K562 (cell line): ENCODE measurements around the gene CCSER2. TPM values are rescaled to one million over a fixed set of nuclear protein-coding genes. Genes with fewer than 3 reads are reported as not detected.

Source experiments
- ATAC-seq: fragments of 200-7000 bp; cut with Tn5 transposase; 3 replicates; pipeline ENCODE4 v1.9.1; 2020; ENCODE audit warnings: moderate library complexity
- BruUV-seq: library from RNA; stranded (reverse); fragments of 400-500 nt; replicated peaks from 2 replicates; lab custom pipeline; 2021; lab: Mats Ljungman, UMichigan
- CTCF ChIA-PET: fragments of 300-600 bp; formaldehyde crosslinking; extraction: SDS; loops from one replicate; lab custom pipeline; 2021; ENCODE audit warnings: low intra/inter-chr PET ratio; lab: Yijun Ruan, JAX
- POLR2A ChIA-PET: fragments of 300-600, 350-650 bp; sonication (Branson Sonifier 250); formaldehyde crosslinking; extraction: SDS; loops from one replicate; lab custom pipeline; 2021; ENCODE audit warnings: antibody characterized with exemption, inconsistent platforms; lab: Yijun Ruan, JAX
- DNase-seq, 4 experiments: peaks; one replicate each; pipeline versions ENCODE4 v3.0.0 to v3.0.0-alpha.2; 2011 to 2018; ENCODE audit warnings: low spot score in 3 of 4, mixed read lengths in 3 of 4; ENCODE audit errors: extremely low read depth in 1 of 4
- FAIRE-seq: peaks from 2 replicates; lab custom pipeline; 2011; peaks lifted over from hg19 to GRCh38; lab: Jason Lieb, UNC
- H2AFZ ChIP-seq: 2 replicates; pipeline ENCODE4 v1.6.0; 2011; ENCODE audit warnings: low read depth, low read length, control low read depth, inconsistent platforms
- H3K27ac ChIP-seq: fragments of 200-600 bp; 3 replicates; pipeline ENCODE4 v1.8.0; 2011; ENCODE audit warnings: low read depth, mild to moderate bottlenecking, control low read depth, inconsistent platforms, low read length, moderate library complexity, mixed read lengths; ENCODE audit errors: extremely low read depth
- H3K27me3 ChIP-seq, 2 experiments: fragments of 300-600 bp in 1 of 2; 2 replicates in 1 of 2; 3 replicates in 1 of 2; pipeline versions ENCODE4 v1.6.0 to v1.8.0; 2011; ENCODE audit warnings: inconsistent platforms in 2 of 2, low read length in 2 of 2, mild to moderate bottlenecking in 1 of 2, mixed read lengths in 1 of 2, moderate library complexity in 1 of 2; ENCODE audit not compliant: control insufficient read depth in 2 of 2, insufficient read depth in 2 of 2
- H3K36me3 ChIP-seq: fragments of 300-600 bp; 3 replicates; pipeline ENCODE4 v1.8.0; 2011; ENCODE audit warnings: mild to moderate bottlenecking, low read length, inconsistent platforms; ENCODE audit not compliant: control insufficient read depth, insufficient read depth
- H3K4me1 ChIP-seq, 2 experiments: fragments of 200-600 bp in 1 of 2; replicated peaks in 1 of 2; 2 replicates in 1 of 2; 3 replicates in 1 of 2; pipeline versions ENCODE4 v1.5.1 to v1.8.0; 2011; ENCODE audit warnings: inconsistent platforms in 2 of 2, low read length in 2 of 2, mild to moderate bottlenecking in 1 of 2, mixed read lengths in 1 of 2, moderate library complexity in 1 of 2; ENCODE audit not compliant: control insufficient read depth in 2 of 2, insufficient read depth in 2 of 2
- H3K4me2 ChIP-seq: 2 replicates; pipeline ENCODE4 v1.6.1; 2011; ENCODE audit warnings: low read length, control low read depth, inconsistent platforms, mixed read lengths; ENCODE audit not compliant: insufficient read depth
- H3K4me3 ChIP-seq: fragments of 200-600 bp; sonication (generic), shearing (Covaris generic); 2 replicates; pipeline ENCODE4 v1.5.1; 2016; ENCODE audit warnings: control low read depth, inconsistent platforms
- H3K79me2 ChIP-seq: fragments of 200-600 bp; 3 replicates; pipeline ENCODE4 v1.8.0; 2011; ENCODE audit warnings: low read length, inconsistent platforms; ENCODE audit not compliant: control insufficient read depth, insufficient read depth
- H3K9ac ChIP-seq, 2 experiments: 2 replicates each; pipeline versions ENCODE4 v1.6.0 to v1.6.1; 2011; ENCODE audit warnings: low read depth in 2 of 2, low read length in 2 of 2, control low read depth in 1 of 2, inconsistent platforms in 1 of 2, mild to moderate bottlenecking in 1 of 2, mixed read lengths in 1 of 2; ENCODE audit not compliant: insufficient read depth in 1 of 2
- H3K9me1 ChIP-seq: one replicate; pipeline ENCODE4 v1.6.0; 2011; ENCODE audit warnings: inconsistent platforms, mild to moderate bottlenecking, low read length, moderate library complexity; ENCODE audit not compliant: control insufficient read depth, insufficient read depth
- H3K9me3 ChIP-seq: replicated peaks from 2 replicates; pipeline ENCODE4 v1.5.1; 2011; ENCODE audit warnings: low read depth, low read length, inconsistent platforms; ENCODE audit not compliant: control insufficient read depth, insufficient read depth
- H4K20me1 ChIP-seq: replicated peaks from 2 replicates; pipeline ENCODE4 v1.6.1; 2011; ENCODE audit warnings: low read length, inconsistent platforms, mixed read lengths; ENCODE audit not compliant: control insufficient read depth, insufficient read depth
- CBX1 ChIP-seq: sonication (generic); IDR thresholded peaks from 2 replicates; pipeline ENCODE4 v1.6.1; 2016; ENCODE audit warnings: antibody characterized with exemption, low read depth, mild to moderate bottlenecking
- MAFF ChIP-seq: IDR thresholded peaks from 2 replicates; pipeline ENCODE4 v1.6.1; 2012; ENCODE audit warnings: low read length, improper control_type of control experiment
- NCOR1 ChIP-seq: fragments of 450-650 bp; IDR thresholded peaks from 2 replicates; pipeline ENCODE4 v1.6.1; 2016; ENCODE audit warnings: mild to moderate bottlenecking, moderate library complexity
- NR2C2 ChIP-seq, 2 experiments: fragments of 200-800 bp in 1 of 2; sonication (Bioruptor generic) in 1 of 2; sonication (generic) in 1 of 2; formaldehyde crosslinking in 1 of 2; IDR thresholded peaks; 2 replicates each; pipeline versions ENCODE4 v1.6.1 to v1.8.0; 2016 to 2022; ENCODE audit warnings: mild to moderate bottlenecking in 1 of 2, missing compliant biosample characterization in 1 of 2, missing genetic modification characterization in 1 of 2, missing genetic modification reagents in 1 of 2
- RFX5 ChIP-seq: IDR thresholded peaks from 2 replicates; pipeline ENCODE4 v1.6.1; 2011; ENCODE audit warnings: low read depth, mild to moderate bottlenecking, improper control_type of control experiment, low read length
- TAL1 ChIP-seq: fragments of 450-650 bp; IDR thresholded peaks from 2 replicates; pipeline ENCODE4 v1.6.1; 2016; ENCODE audit warnings: mild to moderate bottlenecking
- ZNF121 ChIP-seq: sonication (generic); formaldehyde crosslinking; conservative IDR thresholded peaks from 2 replicates; pipeline ENCODE4 v1.8.0; 2022; ENCODE audit warnings: missing genetic modification reagents
- WGBS: fragments of 100-300 bp; shearing (Covaris generic); methylation state at CpG from one replicate; pipeline ENCODE4 v1.1.6; 2016; ENCODE audit warnings: low coverage, mixed read lengths; ENCODE audit not compliant: insufficient coverage; ENCODE audit errors: missing lambda C conversion rate; 5-methylcytosine and 5-hydroxymethylcytosine counted together
- in situ Hi-C: fragments of 300-500 bp; cut with MboI; formaldehyde crosslinking; loops from 4 replicates; pipeline ENCODE4 v1.15.0; 2018; ENCODE audit warnings: inconsistent platforms, mixed read lengths
- intact Hi-C: fragments of 100-400 bp; cut with micrococcal nuclease; formaldehyde crosslinking; loops from 2 replicates; pipeline ENCODE4 v1.14.2; 2022
- polyA plus RNA-seq, 8 experiments: library from polyadenylated mRNA; depleted of rRNA in 4 of 8; stranded (reverse) in 5 of 8; unstranded in 3 of 8; fragments of >200 nt; fragmentation: Nextera tagmentation in 2 of 8; fragmentation: Illumina TruSeq in 1 of 8; extraction: Ambion mirVana in 2 of 8; extraction: Trizol in 1 of 8; gene quantifications; 2 replicates each; pipeline versions ENCODE4 v1.2.1 to v1.2.3, GENCODE V29; 2011 to 2014; ENCODE audit warnings: inconsistent platforms in 1 of 8, missing spikeins in 1 of 8
- total RNA-seq, 7 experiments: library from RNA; depleted of rRNA in 6 of 7; stranded (reverse); fragments of >200 nt in 6 of 7; fragmentation: Illumina TruSeq in 2 of 7; extraction: Trizol in 2 of 7; gene quantifications; 2 replicates each; pipeline versions ENCODE4 v1.2.1 to v1.2.3, GENCODE V29; 2011 to 2021; ENCODE audit warnings: low replicate concordance in 1 of 7
- TF ChIP-seq, protein P1 (sequence below), 2 experiments: fragments of 450-650 bp; IDR thresholded peaks; 2 replicates each; pipeline ENCODE4 v1.6.1; 2016
- TF ChIP-seq, protein P2 (sequence below): IDR thresholded peaks from 2 replicates; pipeline ENCODE4 v1.6.1; 2011; ENCODE audit not compliant: insufficient read length; ENCODE audit errors: extremely low read depth
- TF ChIP-seq, protein P3 (sequence below): fragments of 250-450 bp; sonication (Bioruptor Pico); IDR thresholded peaks from 2 replicates; pipeline ENCODE4 v1.4.0; 2020; ENCODE audit warnings: mild to moderate bottlenecking, moderate library complexity

The CCSER2 gene
- total and polyA plus RNA-seq, 9 of the 15 experiments (the other 6 are each of a cell fraction or from before 2014, with no cell fraction given), result 2.7 to 15.1 (median 9.7) TPM

DNA sequence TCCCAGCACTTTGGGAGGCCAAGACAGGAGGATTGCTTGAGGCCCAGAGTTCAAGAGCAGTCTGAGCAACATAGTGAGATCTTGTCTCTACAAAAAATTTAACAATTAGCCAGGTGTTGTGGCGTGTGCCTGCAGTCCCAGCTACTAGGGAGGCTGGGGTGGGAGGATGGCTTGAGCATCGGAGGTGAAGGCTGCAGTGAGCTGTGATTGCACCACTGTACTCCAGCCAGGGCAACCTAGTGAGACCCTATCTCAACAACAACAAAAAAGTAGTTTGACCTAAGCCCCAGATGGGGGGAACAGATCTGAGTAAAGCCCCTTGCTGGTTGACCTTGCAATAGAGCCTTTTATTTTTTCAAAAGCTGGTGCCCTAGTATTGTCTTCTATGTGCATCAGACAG, 15.6 kb upstream of the CCSER2 start:
- H3K4me2 ChIP-seq, result no peak overlapping the region
- DNase-seq, result no peak
- intact Hi-C loops, result no loop called here
- no peaks in the 10 kb centered on the region for H3K27me3 ChIP-seq
- no peak overlapping the region for H3K9ac ChIP-seq
- no peak for FAIRE-seq
- H3K27ac ChIP-seq, result no peak overlapping the region
- no peaks in the 10 kb centered on the region for H3K9me3 ChIP-seq
- no peaks in the 10 kb centered on the region for H3K79me2 ChIP-seq
- POLR2A ChIA-PET, result interaction anchor here (1.0 to 3.5 kb wide), 3 partner anchors 11 to 19 kb away, joined by 5 to 12 read pairs (median 5); partner anchors contain the start of gene CCSER2
- CTCF ChIA-PET, result no interaction called here
- no peak for ATAC-seq
- no TSS peak for BruUV-seq
- no peaks in the 10 kb centered on the region for H3K36me3 ChIP-seq
- no peak overlapping the region for H2AFZ ChIP-seq
- no peaks in the 10 kb centered on the region for H4K20me1 ChIP-seq
- TF ChIP-seq, protein P1, sequence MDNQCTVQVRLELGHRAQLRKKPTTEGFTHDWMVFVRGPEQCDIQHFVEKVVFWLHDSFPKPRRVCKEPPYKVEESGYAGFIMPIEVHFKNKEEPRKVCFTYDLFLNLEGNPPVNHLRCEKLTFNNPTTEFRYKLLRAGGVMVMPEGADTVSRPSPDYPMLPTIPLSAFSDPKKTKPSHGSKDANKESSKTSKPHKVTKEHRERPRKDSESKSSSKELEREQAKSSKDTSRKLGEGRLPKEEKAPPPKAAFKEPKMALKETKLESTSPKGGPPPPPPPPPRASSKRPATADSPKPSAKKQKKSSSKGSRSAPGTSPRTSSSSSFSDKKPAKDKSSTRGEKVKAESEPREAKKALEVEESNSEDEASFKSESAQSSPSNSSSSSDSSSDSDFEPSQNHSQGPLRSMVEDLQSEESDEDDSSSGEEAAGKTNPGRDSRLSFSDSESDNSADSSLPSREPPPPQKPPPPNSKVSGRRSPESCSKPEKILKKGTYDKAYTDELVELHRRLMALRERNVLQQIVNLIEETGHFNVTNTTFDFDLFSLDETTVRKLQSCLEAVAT (IDR thresholded peaks at IDR 0.05), result no peak
- TF ChIP-seq ZNF121 (CRISPR knock-in tag), result peak; percentile 86
- TF ChIP-seq, all 486 proteins: peak for 1
- in situ Hi-C loops, result no loop called here
- Histone ChIP-seq H3K4me3 (no peak overlapping the region), H3K9me1 (no peaks in the 10 kb centered on the region), H3K4me1 (peaks cover 0 to 10% of the 10 kb centered on the region in 2 experiments; a peak in 2 of 5 replicates)
- WGBS, result 26% methylated on average over 2 of the region's 2 CpGs

DNA sequence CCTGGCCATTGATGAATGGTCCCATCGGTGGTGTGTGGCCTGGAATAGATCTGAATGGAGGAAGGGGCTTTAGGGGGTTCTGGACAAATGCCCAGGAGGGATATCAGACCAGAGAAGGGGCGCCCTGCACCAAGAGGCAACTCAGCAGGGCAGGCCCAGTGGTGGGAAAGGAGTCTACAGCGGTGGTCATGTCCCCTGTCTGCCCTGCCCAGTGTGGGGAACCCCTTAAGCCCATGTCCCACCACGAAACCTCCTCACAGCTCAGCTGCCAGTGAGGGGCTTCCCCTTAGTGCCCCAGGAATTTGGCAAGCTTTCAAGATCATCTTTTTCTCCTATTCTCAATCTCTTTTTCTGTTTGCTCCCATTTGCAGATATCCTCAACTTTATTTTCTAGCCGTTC, 14.1 kb upstream of the CCSER2 start:
- H3K9me3 ChIP-seq, result no peaks in the 10 kb centered on the region
- no peak overlapping the region for H3K27ac ChIP-seq
- H3K79me2 ChIP-seq, result no peaks in the 10 kb centered on the region
- BruUV-seq, result no TSS peak
- no peak overlapping the region for H3K4me3 ChIP-seq
- H3K27me3 ChIP-seq, result no peaks in the 10 kb centered on the region
- in situ Hi-C loops (no loop called here), intact Hi-C loops (no loop called here)
- no peak overlapping the region for H3K9ac ChIP-seq
- DNase-seq, result no peak
- WGBS, result 24% methylated on average over 5 of the region's 5 CpGs
- H3K4me1 ChIP-seq, result peaks cover 0 to 10% of the 10 kb centered on the region in 2 experiments; a peak in 2 of 5 replicates
- no peak for FAIRE-seq
- ATAC-seq, result peak; percentile 38; the same call in 1 of the 3 replicates
- no peaks in the 10 kb centered on the region for H3K36me3 ChIP-seq
- no peaks in the 10 kb centered on the region for H4K20me1 ChIP-seq
- no peaks in the 10 kb centered on the region for H3K9me1 ChIP-seq
- H2AFZ ChIP-seq, result no peak overlapping the region
- POLR2A ChIA-PET, result interaction anchor here (2.0 kb wide), 1 partner anchor 12 kb away, joined by 5 read pairs; no protein-coding TSS in a partner anchor
- CTCF ChIA-PET, result no interaction called here
- H3K4me2 ChIP-seq, result no peak overlapping the region
- TF ChIP-seq, protein P2, sequence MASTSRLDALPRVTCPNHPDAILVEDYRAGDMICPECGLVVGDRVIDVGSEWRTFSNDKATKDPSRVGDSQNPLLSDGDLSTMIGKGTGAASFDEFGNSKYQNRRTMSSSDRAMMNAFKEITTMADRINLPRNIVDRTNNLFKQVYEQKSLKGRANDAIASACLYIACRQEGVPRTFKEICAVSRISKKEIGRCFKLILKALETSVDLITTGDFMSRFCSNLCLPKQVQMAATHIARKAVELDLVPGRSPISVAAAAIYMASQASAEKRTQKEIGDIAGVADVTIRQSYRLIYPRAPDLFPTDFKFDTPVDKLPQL, result no peak
- no peak for TF ChIP-seq NR2C2 (CRISPR knock-in tag; IDR thresholded peaks at IDR 0.05)
- no peak for TF ChIP-seq NR2C2 (tag; IDR thresholded peaks at IDR 0.05)
- no peak for TF ChIP-seq MAFF
- TF ChIP-seq RFX5, result no peak
- TF ChIP-seq NCOR1, result no peak
- TF ChIP-seq CBX1, result no peak
- TF ChIP-seq TAL1, result no peak
- TF ChIP-seq, protein P3, sequence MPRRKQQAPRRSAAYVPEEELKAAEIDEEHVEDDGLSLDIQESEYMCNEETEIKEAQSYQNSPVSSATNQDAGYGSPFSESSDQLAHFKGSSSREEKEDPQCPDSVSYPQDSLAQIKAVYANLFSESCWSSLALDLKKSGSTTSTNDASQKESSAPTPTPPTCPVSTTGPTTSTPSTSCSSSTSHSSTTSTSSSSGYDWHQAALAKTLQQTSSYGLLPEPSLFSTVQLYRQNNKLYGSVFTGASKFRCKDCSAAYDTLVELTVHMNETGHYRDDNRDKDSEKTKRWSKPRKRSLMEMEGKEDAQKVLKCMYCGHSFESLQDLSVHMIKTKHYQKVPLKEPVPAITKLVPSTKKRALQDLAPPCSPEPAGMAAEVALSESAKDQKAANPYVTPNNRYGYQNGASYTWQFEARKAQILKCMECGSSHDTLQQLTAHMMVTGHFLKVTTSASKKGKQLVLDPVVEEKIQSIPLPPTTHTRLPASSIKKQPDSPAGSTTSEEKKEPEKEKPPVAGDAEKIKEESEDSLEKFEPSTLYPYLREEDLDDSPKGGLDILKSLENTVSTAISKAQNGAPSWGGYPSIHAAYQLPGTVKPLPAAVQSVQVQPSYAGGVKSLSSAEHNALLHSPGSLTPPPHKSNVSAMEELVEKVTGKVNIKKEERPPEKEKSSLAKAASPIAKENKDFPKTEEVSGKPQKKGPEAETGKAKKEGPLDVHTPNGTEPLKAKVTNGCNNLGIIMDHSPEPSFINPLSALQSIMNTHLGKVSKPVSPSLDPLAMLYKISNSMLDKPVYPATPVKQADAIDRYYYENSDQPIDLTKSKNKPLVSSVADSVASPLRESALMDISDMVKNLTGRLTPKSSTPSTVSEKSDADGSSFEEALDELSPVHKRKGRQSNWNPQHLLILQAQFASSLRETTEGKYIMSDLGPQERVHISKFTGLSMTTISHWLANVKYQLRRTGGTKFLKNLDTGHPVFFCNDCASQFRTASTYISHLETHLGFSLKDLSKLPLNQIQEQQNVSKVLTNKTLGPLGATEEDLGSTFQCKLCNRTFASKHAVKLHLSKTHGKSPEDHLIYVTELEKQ (CRISPR knock-in tag), result no peak
